CD14-positive monocyte (primary cell): ENCODE data around the gene R3HDM2. TPM values are rescaled to one million over a fixed set of nuclear protein-coding genes. Genes with fewer than 3 reads are reported as not detected.

Experiments used
- DNase-seq, 3 donors: peaks; one replicate each; pipeline ENCODE4 v3.0.0-alpha.2; 2011 to 2022
- H2AFZ ChIP-seq: 2 replicates; pipeline ENCODE4 v1.6.0; 2012; ENCODE audit warnings: mild to moderate bottlenecking, low read depth, low read length, inconsistent platforms; ENCODE audit not compliant: insufficient read depth, poor library complexity, severe bottlenecking
- H3K27ac ChIP-seq, 2 donors: 1 replicate in 1 of 2; 2 replicates in 1 of 2; pipeline ENCODE4 v1.5.1; 2012 to 2013; ENCODE audit warnings: low read length in 2 of 2, control low read depth in 1 of 2, inconsistent platforms in 1 of 2, low read depth in 1 of 2, mild to moderate bottlenecking in 1 of 2
- H3K27me3 ChIP-seq, 2 donors: one replicate each; pipeline versions ENCODE4 v1.6.0 to v1.6.1; 2011 to 2013; ENCODE audit warnings: low read length in 2 of 2; ENCODE audit not compliant: control insufficient read depth in 2 of 2, insufficient read depth in 2 of 2
- H3K36me3 ChIP-seq, 2 donors: replicated peaks in 1 of 2; 1 replicate in 1 of 2; 2 replicates in 1 of 2; pipeline versions ENCODE4 v1.5.1 to v1.6.1; 2012 to 2013; ENCODE audit warnings: low read length in 2 of 2, control low read depth in 1 of 2, inconsistent platforms in 1 of 2, mild to moderate bottlenecking in 1 of 2; ENCODE audit not compliant: insufficient read depth in 2 of 2, control insufficient read depth in 1 of 2
- H3K4me1 ChIP-seq, 2 donors: 1 replicate in 1 of 2; 2 replicates in 1 of 2; pipeline versions ENCODE4 v1.5.1 to v1.6.1; 2012 to 2013; ENCODE audit warnings: low read length in 2 of 2, control low read depth in 1 of 2, inconsistent platforms in 1 of 2, mild to moderate bottlenecking in 1 of 2, moderate library complexity in 1 of 2; ENCODE audit not compliant: insufficient read depth in 2 of 2, control insufficient read depth in 1 of 2
- H3K4me2 ChIP-seq: replicated peaks from 2 replicates; pipeline ENCODE3; 2012; ENCODE audit warnings: low read length, moderate library complexity, mild to moderate bottlenecking; ENCODE audit not compliant: poor library complexity, severe bottlenecking; ENCODE audit errors: extremely low read depth
- H3K4me3 ChIP-seq, 3 experiments: fragments of 200-600 bp in 1 of 3; sonication (generic) in 1 of 3; replicated peaks in 1 of 3; 1 replicate in 2 of 3; 2 replicates in 1 of 3; pipeline ENCODE4 v1.5.1; 2011 to 2013; ENCODE audit warnings: low read length in 3 of 3, mild to moderate bottlenecking in 3 of 3, control low read depth in 2 of 3, low read depth in 2 of 3, inconsistent platforms in 1 of 3, moderate library complexity in 1 of 3
- H3K79me2 ChIP-seq: 2 replicates; pipeline ENCODE4 v1.6.0; 2012; ENCODE audit warnings: mild to moderate bottlenecking, control low read depth, inconsistent platforms, low read length, moderate library complexity; ENCODE audit not compliant: insufficient read depth
- H3K9ac ChIP-seq: 2 replicates; pipeline ENCODE4 v1.6.0; 2017; ENCODE audit warnings: low read length, mild to moderate bottlenecking; ENCODE audit not compliant: insufficient read depth, poor library complexity, severe bottlenecking
- H3K9me3 ChIP-seq, 2 donors: replicated peaks in 1 of 2; 1 replicate in 1 of 2; 2 replicates in 1 of 2; pipeline versions ENCODE4 v1.5.1 to v1.6.1; 2012 to 2013; ENCODE audit warnings: low read length in 2 of 2, control low read depth in 1 of 2; ENCODE audit not compliant: control insufficient read depth in 1 of 2, insufficient read depth in 1 of 2
- H4K20me1 ChIP-seq: 2 replicates; pipeline ENCODE4 v1.6.0; 2012; ENCODE audit warnings: mild to moderate bottlenecking, low read length, control low read depth, moderate library complexity; ENCODE audit not compliant: insufficient read depth
- H3K27ac Mint-ChIP-seq, 7 donors: one replicate each; pipeline ENCODE4 v1.8.0; 2020; ENCODE audit warnings: mild to moderate bottlenecking in 7 of 7, mixed read lengths in 7 of 7, moderate library complexity in 6 of 7, inconsistent platforms in 2 of 7
- H3K27me3 Mint-ChIP-seq, 3 donors: one replicate each; pipeline ENCODE4 v1.8.0; 2021 to 2022; ENCODE audit warnings: low read depth in 3 of 3, mild to moderate bottlenecking in 3 of 3, mixed read lengths in 3 of 3, moderate library complexity in 3 of 3, inconsistent platforms in 1 of 3
- H3K36me3 Mint-ChIP-seq, 2 donors: one replicate each; pipeline ENCODE4 v1.8.0; 2020; ENCODE audit warnings: mixed read lengths in 2 of 2, inconsistent platforms in 1 of 2, mild to moderate bottlenecking in 1 of 2
- H3K4me1 Mint-ChIP-seq: one replicate; pipeline ENCODE4 v1.8.0; 2020; ENCODE audit warnings: mild to moderate bottlenecking, mixed read lengths
- H3K4me3 Mint-ChIP-seq, 2 donors: one replicate each; pipeline ENCODE4 v1.8.0; 2020; ENCODE audit warnings: mild to moderate bottlenecking in 2 of 2, mixed read lengths in 2 of 2, moderate library complexity in 1 of 2
- H3K9me3 Mint-ChIP-seq, 7 donors: one replicate each; pipeline ENCODE4 v1.8.0; 2020 to 2022; ENCODE audit warnings: mixed read lengths in 7 of 7, mild to moderate bottlenecking in 6 of 7, moderate library complexity in 6 of 7, inconsistent platforms in 2 of 7
- CTCF ChIP-seq: fragments of 200-600 bp; IDR thresholded peaks from one replicate; pipeline ENCODE4 v1.8.0; 2022; ENCODE audit warnings: antibody characterized with exemption, mild to moderate bottlenecking
- WGBS: methylation state at CpG from one replicate; pipeline ENCODE4 v1.1.5; 2013; ENCODE audit warnings: missing lambda C conversion rate; ENCODE audit not compliant: insufficient coverage; 5-methylcytosine and 5-hydroxymethylcytosine counted together
- intact Hi-C, 2 donors: fragments of 100-400 bp; cut with micrococcal nuclease; formaldehyde crosslinking; loops; one replicate each; pipeline versions ENCODE4 v1.15.0 to v1.15.1; 2023
- polyA plus RNA-seq, 3 donors: library from polyadenylated mRNA; depleted of rRNA in 1 of 3; unstranded in 2 of 3; stranded (reverse) in 1 of 3; fragments of 300-500 nt in 2 of 3; fragments of >200 nt in 1 of 3; fragmentation: Illumina TruSeq in 2 of 3; gene quantifications; 1 replicate in 2 of 3; 2 replicates in 1 of 3; pipeline ENCODE4 v1.2.3, GENCODE V29; 2012 to 2021

Gene R3HDM2
- polyA plus RNA-seq, 3 donors, result 4.2 to 69.4 (median 7.3) TPM

- Mint-ChIP-seq H3K4me1 (no peaks in the 10 kb centered on the region), H3K36me3 (peaks cover 9 to 26% of the 10 kb centered on the region in 2 donors), H3K9me3 (no peaks in the 10 kb centered on the region), H3K27me3 (peaks cover 0 to 2% (median 0%) of the 10 kb centered on the region in 3 donors), H3K27ac (no peak overlapping the region), H3K4me3 (no peak overlapping the region)
- TF ChIP-seq CTCF, result no peak
- H3K27me3 ChIP-seq, result no peaks in the 10 kb centered on the region
- H4K20me1 ChIP-seq, result peaks cover 10% of the 10 kb centered on the region
- no peak overlapping the region for H2AFZ ChIP-seq
- intact Hi-C loops, result no loop called here
- H3K4me1 ChIP-seq, result no peaks in the 10 kb centered on the region
- H3K79me2 ChIP-seq, result no peaks in the 10 kb centered on the region
- no peak for DNase-seq
- no peak overlapping the region for H3K4me3 ChIP-seq
- H3K9ac ChIP-seq, result no peak overlapping the region
- no peak overlapping the region for H3K27ac ChIP-seq
- H3K4me2 ChIP-seq, result no peak overlapping the region
- no CpG with 5 or more reads among the region's 2 CpGs for WGBS
- H3K9me3 ChIP-seq, result no peaks in the 10 kb centered on the region
- peaks cover 0 to 2% of the 10 kb centered on the region in 2 donors for H3K36me3 ChIP-seq
These were observed 110.2 kb downstream of the R3HDM2 start for GRCh38 chr12:57320639-57321038.

- no peak overlapping the region for H3K27ac Mint-ChIP-seq
- no peaks in the 10 kb centered on the region for H3K79me2 ChIP-seq
- no peaks in the 10 kb centered on the region for H3K4me1 Mint-ChIP-seq
- no peak overlapping the region for H3K4me3 ChIP-seq
- H3K9ac ChIP-seq, result no peak overlapping the region
- no peak overlapping the region for H2AFZ ChIP-seq
- H3K4me1 ChIP-seq, result no peaks in the 10 kb centered on the region
- H3K36me3 ChIP-seq, result no peaks in the 10 kb centered on the region
- no peaks in the 10 kb centered on the region for H3K9me3 Mint-ChIP-seq
- WGBS, result 91% methylated on average over 5 of the region's 11 CpGs
- DNase-seq, result no peak
- TF ChIP-seq CTCF, result no peak
- peaks cover 14% of the 10 kb centered on the region for H4K20me1 ChIP-seq
- H3K9me3 ChIP-seq, result no peaks in the 10 kb centered on the region
- peaks cover 11 to 30% of the 10 kb centered on the region in 2 donors for H3K36me3 Mint-ChIP-seq
- no peak overlapping the region for H3K27ac ChIP-seq
- intact Hi-C loops, result no loop called here
- H3K4me2 ChIP-seq, result no peak overlapping the region
- H3K27me3 Mint-ChIP-seq, result peaks cover 0 to 2% (median 0%) of the 10 kb centered on the region in 3 donors
- no peaks in the 10 kb centered on the region for H3K27me3 ChIP-seq
- H3K4me3 Mint-ChIP-seq, result no peak overlapping the region
These were observed 111.0 kb downstream of the R3HDM2 start for GRCh38 chr12:57319678-57320469.
